ENCODE measurements around the gene RBM4. TPM values are rescaled to one million over a fixed set of nuclear protein-coding genes. Genes with fewer than 3 reads are reported as not detected.

RBM4 gene
- total RNA-seq, 1 experiment from 2014 or later = 144 TPM

GRCh38 chr11:66653123-66653522 is 14.6 kb downstream of the RBM4 start:
- no peaks in the 10 kb centered on the region for H3K9me3 Mint-ChIP-seq (ENCODE audit: low read depth, unreplicated experiment)
- DNase-seq = no peak
- intact Hi-C loops (cut with micrococcal nuclease; ENCODE audit: unreplicated experiment) = no loop called here
- H3K4me3 Mint-ChIP-seq (ENCODE audit: low read depth, unreplicated experiment) = no peak overlapping the region
- H3K27me3 Mint-ChIP-seq (ENCODE audit: unreplicated experiment) = no peaks in the 10 kb centered on the region
- CTCF ChIA-PET = no interaction called here
- H3K36me3 Mint-ChIP-seq (ENCODE audit: insufficient read depth, unreplicated experiment) = peaks cover 84% of the 10 kb centered on the region
- no peaks in the 10 kb centered on the region for H3K4me1 Mint-ChIP-seq (ENCODE audit: low read depth, unreplicated experiment)
- H3K27ac Mint-ChIP-seq (ENCODE audit: unreplicated experiment) = no peak overlapping the region
- no TSS peak for BruUV-seq (replicated peaks)
- no peak for TF ChIP-seq CTCF (IDR thresholded peaks at IDR 0.05; ENCODE audit: unreplicated experiment)

- H3K4me3 Mint-ChIP-seq (ENCODE audit: low read depth, unreplicated experiment) = no peak overlapping the region
- H3K36me3 Mint-ChIP-seq (ENCODE audit: insufficient read depth, unreplicated experiment) = peaks cover 80% of the 10 kb centered on the region
- H3K27me3 Mint-ChIP-seq (ENCODE audit: unreplicated experiment) = no peaks in the 10 kb centered on the region
- TF ChIP-seq CTCF (IDR thresholded peaks at IDR 0.05; ENCODE audit: unreplicated experiment) = no peak
- peak overlapping the region; percentile 52 for H3K27ac Mint-ChIP-seq (ENCODE audit: unreplicated experiment)
- CTCF ChIA-PET = interaction anchor here (0.6 to 0.7 kb wide), 2 partner anchors 8 to 67 kb away, joined by 3 to 4 read pairs; no protein-coding TSS in a partner anchor
- no peaks in the 10 kb centered on the region for H3K9me3 Mint-ChIP-seq (ENCODE audit: low read depth, unreplicated experiment)
- intact Hi-C loops (cut with micrococcal nuclease; ENCODE audit: unreplicated experiment) = no loop called here
- no peaks in the 10 kb centered on the region for H3K4me1 Mint-ChIP-seq (ENCODE audit: low read depth, unreplicated experiment)
- DNase-seq = no peak
- BruUV-seq (replicated peaks) = no TSS peak
Measured at GRCh38 chr11:66659763-66660162, 21.3 kb downstream of the RBM4 start.

- no peak overlapping the region for H3K27ac Mint-ChIP-seq (ENCODE audit: unreplicated experiment)
- intact Hi-C loops (cut with micrococcal nuclease; ENCODE audit: unreplicated experiment) = no loop called here
- DNase-seq = no peak
- no peaks in the 10 kb centered on the region for H3K27me3 Mint-ChIP-seq (ENCODE audit: unreplicated experiment)
- H3K4me3 Mint-ChIP-seq (ENCODE audit: low read depth, unreplicated experiment) = no peak overlapping the region
- no peaks in the 10 kb centered on the region for H3K4me1 Mint-ChIP-seq (ENCODE audit: low read depth, unreplicated experiment)
- CTCF ChIA-PET = no interaction called here
- peaks cover 69% of the 10 kb centered on the region for H3K36me3 Mint-ChIP-seq (ENCODE audit: insufficient read depth, unreplicated experiment)
- BruUV-seq (replicated peaks) = no TSS peak
- no peaks in the 10 kb centered on the region for H3K9me3 Mint-ChIP-seq (ENCODE audit: low read depth, unreplicated experiment)
- no peak for TF ChIP-seq CTCF (IDR thresholded peaks at IDR 0.05; ENCODE audit: unreplicated experiment)
Measured at GRCh38 chr11:66663741-66664296, 25.3 kb downstream of the RBM4 start.

- H3K4me1 Mint-ChIP-seq (ENCODE audit: low read depth, unreplicated experiment) = no peaks in the 10 kb centered on the region
- H3K9me3 Mint-ChIP-seq (ENCODE audit: low read depth, unreplicated experiment) = no peaks in the 10 kb centered on the region
- H3K27ac Mint-ChIP-seq (ENCODE audit: unreplicated experiment) = no peak overlapping the region
- no peak overlapping the region for H3K4me3 Mint-ChIP-seq (ENCODE audit: low read depth, unreplicated experiment)
- H3K27me3 Mint-ChIP-seq (ENCODE audit: unreplicated experiment) = no peaks in the 10 kb centered on the region
- no TSS peak for BruUV-seq (replicated peaks)
- peaks cover 68% of the 10 kb centered on the region for H3K36me3 Mint-ChIP-seq (ENCODE audit: insufficient read depth, unreplicated experiment)
- no peak for DNase-seq
- TF ChIP-seq CTCF (IDR thresholded peaks at IDR 0.05; ENCODE audit: unreplicated experiment) = no peak
- CTCF ChIA-PET = no interaction called here
- intact Hi-C loops (cut with micrococcal nuclease; ENCODE audit: unreplicated experiment) = no loop called here
Measured at GRCh38 chr11:66665369-66665768, 26.9 kb downstream of the RBM4 start.
